22Rv1 (cell line): ENCODE measurements around the gene HHLA2.

Experiments used
- ZFX ChIP-seq: fragments of 450-650 bp; IDR thresholded peaks from 2 replicates; pipeline ENCODE4 v1.6.1; 2017; ENCODE audit warnings: antibody characterized with exemption, borderline replicate concordance
- TF ChIP-seq, protein P1 (sequence below): fragments of 450-650 bp; IDR thresholded peaks from 2 replicates; pipeline ENCODE4 v1.5.1; 2017; ENCODE audit warnings: mild to moderate bottlenecking

DNA sequence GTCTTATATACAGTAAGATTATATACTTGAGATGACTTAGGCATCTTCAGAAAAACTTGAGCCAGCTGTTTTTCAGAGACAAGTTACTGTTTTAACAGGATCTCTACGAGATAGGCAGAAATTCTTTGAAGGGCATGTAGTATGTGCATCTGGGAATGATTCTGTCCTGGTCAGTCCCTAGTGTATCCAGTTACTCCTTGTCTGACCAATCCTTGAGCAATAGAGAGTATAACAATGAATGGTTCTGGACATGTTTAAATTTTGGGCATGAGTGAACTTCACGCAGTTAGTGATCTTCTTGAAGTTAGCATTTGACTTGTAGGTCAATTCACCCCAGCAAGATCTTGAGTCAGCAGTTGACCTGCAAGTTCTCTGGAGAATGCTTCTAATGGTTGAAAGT lies 24.7 kb upstream of the HHLA2 start:
- TF ChIP-seq, protein P1, sequence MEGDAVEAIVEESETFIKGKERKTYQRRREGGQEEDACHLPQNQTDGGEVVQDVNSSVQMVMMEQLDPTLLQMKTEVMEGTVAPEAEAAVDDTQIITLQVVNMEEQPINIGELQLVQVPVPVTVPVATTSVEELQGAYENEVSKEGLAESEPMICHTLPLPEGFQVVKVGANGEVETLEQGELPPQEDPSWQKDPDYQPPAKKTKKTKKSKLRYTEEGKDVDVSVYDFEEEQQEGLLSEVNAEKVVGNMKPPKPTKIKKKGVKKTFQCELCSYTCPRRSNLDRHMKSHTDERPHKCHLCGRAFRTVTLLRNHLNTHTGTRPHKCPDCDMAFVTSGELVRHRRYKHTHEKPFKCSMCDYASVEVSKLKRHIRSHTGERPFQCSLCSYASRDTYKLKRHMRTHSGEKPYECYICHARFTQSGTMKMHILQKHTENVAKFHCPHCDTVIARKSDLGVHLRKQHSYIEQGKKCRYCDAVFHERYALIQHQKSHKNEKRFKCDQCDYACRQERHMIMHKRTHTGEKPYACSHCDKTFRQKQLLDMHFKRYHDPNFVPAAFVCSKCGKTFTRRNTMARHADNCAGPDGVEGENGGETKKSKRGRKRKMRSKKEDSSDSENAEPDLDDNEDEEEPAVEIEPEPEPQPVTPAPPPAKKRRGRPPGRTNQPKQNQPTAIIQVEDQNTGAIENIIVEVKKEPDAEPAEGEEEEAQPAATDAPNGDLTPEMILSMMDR, result no peak
- TF ChIP-seq ZFX, result no peak
